GM18505 (cell line): Measurements from ENCODE around the gene LUC7L.
"Not testable (repeated sequence)": the region's sequence is repeated elsewhere in the genome, so short reads cannot be mapped to it uniquely, and the experiment has no call there.

ENCODE experiments used
- ATAC-seq: cut with Tn5 transposase; IDR thresholded peaks from one replicate; pipeline ENCODE4 v1.9.1; 2021; ENCODE audit not compliant: unreplicated experiment
- POLR2A ChIP-seq: IDR thresholded peaks from 4 replicates; pipeline ENCODE4 v1.6.1; 2011; ENCODE audit warnings: borderline replicate concordance; ENCODE audit not compliant: insufficient read depth, insufficient read length; ENCODE audit errors: extremely low read depth

Gene LUC7L

GRCh38 chr16:268141-269053 lies 39.1 kb upstream of the LUC7L start:
- no peak for TF ChIP-seq POLR2A
- ATAC-seq, result no peak

DNA sequence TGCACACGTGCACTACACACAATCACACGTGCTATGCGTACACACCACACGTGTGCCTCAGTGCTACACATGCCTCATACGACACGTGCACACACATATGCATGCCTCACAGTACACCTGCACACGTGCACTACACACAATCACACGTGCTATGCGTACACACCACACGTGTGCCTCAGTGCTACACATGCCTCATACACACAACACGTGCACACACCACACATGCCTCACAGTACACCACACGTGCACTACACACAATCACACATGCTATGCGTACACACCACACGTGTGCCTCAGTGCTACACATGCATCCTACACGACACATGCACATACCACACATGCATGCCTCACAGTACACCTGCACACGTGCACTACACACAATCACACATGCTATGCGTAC lies 38.3 kb upstream of the LUC7L start:
- ATAC-seq, result not testable (repeated sequence)

GRCh38 chr16:266258-267164 lies 37.3 kb upstream of the LUC7L start:
- no peak for TF ChIP-seq POLR2A
- no peak for ATAC-seq

DNA sequence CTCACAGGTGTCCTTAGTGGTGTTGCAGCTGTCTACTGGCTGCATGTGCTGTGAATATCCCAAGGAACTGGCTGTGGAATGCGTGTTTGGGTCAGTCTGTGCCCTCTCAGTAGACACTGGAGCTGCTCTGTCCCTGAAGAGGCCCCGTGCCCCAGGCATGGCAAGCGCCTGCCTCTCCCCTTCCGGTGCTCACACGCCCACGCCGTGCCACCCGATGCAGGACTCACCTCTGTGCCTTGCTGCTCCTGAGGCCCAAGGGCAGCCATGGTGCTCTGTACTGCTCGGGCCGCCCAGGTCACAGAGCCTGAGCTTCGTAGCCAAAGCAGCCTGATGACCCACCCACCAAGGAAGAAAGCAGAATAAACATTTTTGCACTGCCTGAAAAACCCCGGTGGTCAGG lies 36.5 kb upstream of the LUC7L start:
- TF ChIP-seq POLR2A, result no peak

GRCh38 chr16:265002-265529 lies 35.8 kb upstream of the LUC7L start:
- TF ChIP-seq POLR2A, result no peak
- no peak for ATAC-seq

More for the DNA sequence above, 36.5 kb upstream of the LUC7L start:
- ATAC-seq, result no peak

GRCh38 chr16:264440-264951 lies 35.2 kb upstream of the LUC7L start:
- no peak for TF ChIP-seq POLR2A
- no peak for ATAC-seq

GRCh38 chr16:263944-264343 lies 34.7 kb upstream of the LUC7L start:
- no peak for TF ChIP-seq POLR2A
- ATAC-seq, result no peak

DNA sequence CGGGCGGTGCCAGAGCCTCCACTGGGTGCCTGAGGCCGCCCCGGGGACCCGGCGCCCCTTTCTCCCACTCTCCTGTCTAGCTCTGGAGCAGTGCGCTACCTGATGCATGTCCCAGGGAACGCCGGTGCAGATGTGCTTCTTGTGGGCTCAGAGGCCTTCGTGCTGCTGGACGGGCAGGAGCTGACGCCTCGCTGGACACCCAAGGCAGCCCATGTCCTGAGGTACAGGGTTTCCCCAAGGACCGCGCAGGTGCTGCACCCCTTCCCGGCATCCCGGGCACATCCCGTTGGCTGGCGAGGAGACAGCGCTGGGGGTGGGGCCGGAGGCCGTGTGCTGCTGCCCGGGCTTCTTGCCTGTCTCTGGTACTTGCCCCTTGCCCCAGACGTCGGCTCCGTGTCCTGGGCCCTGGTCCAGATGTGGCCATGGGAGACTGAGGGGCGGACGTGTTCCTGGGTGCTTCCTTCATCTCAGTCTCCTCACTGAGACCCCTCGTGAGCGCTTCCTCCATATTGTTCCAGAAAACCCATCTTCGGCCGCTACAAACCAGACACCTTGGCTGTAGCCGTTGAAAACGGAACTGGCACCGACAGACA lies 34.0 kb upstream of the LUC7L start:
- ATAC-seq, result no peak
- TF ChIP-seq POLR2A, result no peak

GRCh38 chr16:262121-262745 lies 33.0 kb upstream of the LUC7L start:
- no peak for TF ChIP-seq POLR2A
- ATAC-seq, result no peak

GRCh38 chr16:261031-261691 lies 31.9 kb upstream of the LUC7L start:
- ATAC-seq, result no peak
- TF ChIP-seq POLR2A, result no peak

- no peak for TF ChIP-seq POLR2A
- ATAC-seq, result no peak
Measured at GRCh38 chr16:260326-260725, 31.1 kb upstream of the LUC7L start.

- ATAC-seq, result no peak
Measured at GRCh38 chr16:259814-260253, 30.6 kb upstream of the LUC7L start.

More at GRCh38 chr16:259814-260253, 30.6 kb upstream of the LUC7L start:
- TF ChIP-seq POLR2A, result no peak
